ENCODE data around the gene MIA. TPM values are rescaled to one million over a fixed set of nuclear protein-coding genes. Genes with fewer than 3 reads are reported as not detected.

Gene MIA
- total and polyA plus RNA-seq, 9 of the 15 experiments (the other 6 are each of a cell fraction or from before 2014, with no cell fraction given), result 0.21 TPM; not detected in 8

- Histone ChIP-seq H3K9me1 (ENCODE audit: control insufficient read depth, insufficient read depth, low read length) (peaks cover 3% of the 10 kb centered on the region), H3K27me3 (ENCODE audit: control insufficient read depth in 2 of 2, insufficient read depth in 2 of 2, low read length in 2 of 2) (no peaks in the 10 kb centered on the region), H3K36me3 (ENCODE audit: control insufficient read depth, insufficient read depth, low read length) (peaks cover 78% of the 10 kb centered on the region), H3K4me3 (no peak overlapping the region), H4K20me1 (replicated peaks; ENCODE audit: control insufficient read depth, insufficient read depth, low read length) (peaks cover 35% of the 10 kb centered on the region), H3K79me2 (ENCODE audit: control insufficient read depth, insufficient read depth, low read length) (peaks cover 81% of the 10 kb centered on the region), H3K9me3 (replicated peaks; ENCODE audit: control insufficient read depth, insufficient read depth, low read depth, low read length) (no peaks in the 10 kb centered on the region), H3K9ac (ENCODE audit: insufficient read depth in 1 of 2, low read depth in 2 of 2, low read length in 2 of 2) (peak overlapping the region in 1 of 2 experiments; percentile 72; a peak in 1 of 4 replicates), H3K4me2 (ENCODE audit: insufficient read depth, low read length) (no peak overlapping the region), H3K4me1 (replicated peaks in 1 of 2; ENCODE audit: control insufficient read depth in 2 of 2, insufficient read depth in 2 of 2, low read length in 2 of 2) (peaks cover 18 to 31% of the 10 kb centered on the region in 2 experiments; a peak in 4 of 5 replicates), H2AFZ (ENCODE audit: low read depth, low read length) (no peak overlapping the region), H3K27ac (ENCODE audit: extremely low read depth, low read depth, low read length) (no peak overlapping the region; the same call in 2 of the 3 replicates)
- CTCF ChIA-PET (ENCODE audit: low intra/inter-chr PET ratio), result no interaction called here
- 91% methylated on average over 1 of the region's 3 CpGs for WGBS (ENCODE audit: insufficient coverage, low coverage, missing lambda C conversion rate)
- no peak for ATAC-seq
- FAIRE-seq, result no peak
- DNase-seq (ENCODE audit: extremely low read depth in 1 of 4, low spot score in 3 of 4), result no peak
- TF ChIP-seq NCOA4 (IDR thresholded peaks at IDR 0.05; ENCODE audit: partially characterized antibody), result no peak
- 0 out of 2 replicates have a peak, but pooled peaks have one; percentile 0 for TF ChIP-seq CEBPB (tag; IDR thresholded peaks at IDR 0.05)
- in situ Hi-C loops (cut with MboI) (no loop called here), intact Hi-C loops (cut with micrococcal nuclease) (no loop called here)
- POLR2A ChIA-PET, result interaction anchor here (0.6 to 2.5 kb wide), 5 partner anchors 8 to 235 kb away, joined by 3 to 8 read pairs (median 5); no protein-coding TSS in a partner anchor
- no TSS peak for BruUV-seq (replicated peaks)
These were observed 20.1 kb upstream of the MIA start for GRCh38 chr19:40755248-40755624.

GRCh38 chr19:40755791-40756190 is 19.5 kb upstream of the MIA start:
- in situ Hi-C loops (cut with MboI) (no loop called here), intact Hi-C loops (cut with micrococcal nuclease) (no loop called here)
- Histone ChIP-seq H3K4me1 (replicated peaks in 1 of 2; ENCODE audit: control insufficient read depth in 2 of 2, insufficient read depth in 2 of 2, low read length in 2 of 2) (peaks cover 18 to 31% of the 10 kb centered on the region in 2 experiments; a peak in 4 of 5 replicates), H3K27ac (ENCODE audit: extremely low read depth, low read depth, low read length) (no peak overlapping the region; the same call in 2 of the 3 replicates), H3K9me1 (ENCODE audit: control insufficient read depth, insufficient read depth, low read length) (peaks cover 3% of the 10 kb centered on the region), H3K36me3 (ENCODE audit: control insufficient read depth, insufficient read depth, low read length) (peaks cover 83% of the 10 kb centered on the region), H3K27me3 (ENCODE audit: control insufficient read depth in 2 of 2, insufficient read depth in 2 of 2, low read length in 2 of 2) (no peaks in the 10 kb centered on the region), H3K4me2 (ENCODE audit: insufficient read depth, low read length) (no peak overlapping the region), H4K20me1 (replicated peaks; ENCODE audit: control insufficient read depth, insufficient read depth, low read length) (peaks cover 35% of the 10 kb centered on the region), H2AFZ (ENCODE audit: low read depth, low read length) (no peak overlapping the region), H3K4me3 (no peak overlapping the region), H3K9ac (ENCODE audit: insufficient read depth in 1 of 2, low read depth in 2 of 2, low read length in 2 of 2) (peak overlapping the region in 1 of 2 experiments; percentile 72; a peak in 1 of 4 replicates), H3K9me3 (replicated peaks; ENCODE audit: control insufficient read depth, insufficient read depth, low read depth, low read length) (no peaks in the 10 kb centered on the region), H3K79me2 (ENCODE audit: control insufficient read depth, insufficient read depth, low read length) (peaks cover 86% of the 10 kb centered on the region)
- no TSS peak for BruUV-seq (replicated peaks)
- FAIRE-seq (no peak), ATAC-seq (no peak), DNase-seq (ENCODE audit: extremely low read depth in 1 of 4, low spot score in 3 of 4) (no peak)
- TF ChIP-seq JUND (IDR thresholded peaks at IDR 0.05; ENCODE audit: borderline replicate concordance, low read depth, low read length), result no peak
- 0 out of 3 replicates have a peak, but pooled peaks have one; percentile 24 for TF ChIP-seq JUND (tag; IDR thresholded peaks at IDR 0.05; ENCODE audit: borderline replicate concordance, low read depth, low read length)
- no peak for TF ChIP-seq MCM3 (IDR thresholded peaks at IDR 0.05)
- 0 out of 2 replicates have a peak, but pooled peaks have one; percentile 28 for TF ChIP-seq ATF3 (IDR thresholded peaks at IDR 0.05)
- TF ChIP-seq ATF3 (CRISPR knock-in tag; conservative IDR thresholded peaks at IDR 0.05), result no peak
- TF ChIP-seq SRSF3 (IDR thresholded peaks at IDR 0.05; ENCODE audit: insufficient read depth, low read length), result no peak
- no peak for TF ChIP-seq SRF (CRISPR knock-in tag; IDR thresholded peaks at IDR 0.05)
- TF ChIP-seq ZNF639 (CRISPR knock-in tag; conservative IDR thresholded peaks at IDR 0.05 in 1 of 2, IDR thresholded peaks at IDR 0.05 in 1 of 2), result no peak
- TF ChIP-seq CBX5 (IDR thresholded peaks at IDR 0.05; ENCODE audit: borderline replicate concordance, low read depth), result no peak
- no peak for TF ChIP-seq HMGN3 (IDR thresholded peaks at IDR 0.05; ENCODE audit: borderline replicate concordance, extremely low read depth, insufficient read length, low read depth, low read length)
- no peak for TF ChIP-seq ZZZ3 (IDR thresholded peaks at IDR 0.05)
- no peak for TF ChIP-seq ZNF830 (CRISPR knock-in tag; IDR thresholded peaks at IDR 0.05)
- 97% methylated on average over 8 of the region's 8 CpGs for WGBS (ENCODE audit: insufficient coverage, low coverage, missing lambda C conversion rate)
- POLR2A ChIA-PET, result interaction anchor here (0.6 to 2.5 kb wide), 4 partner anchors 10 to 50 kb away, joined by 4 to 8 read pairs (median 4); partner anchors contain the start of gene RAB4B
- CTCF ChIA-PET (ENCODE audit: low intra/inter-chr PET ratio), result no interaction called here

Measured in K562 (cell line).